VCaP (cell line): Measurements from ENCODE around the gene HS2ST1.

Source experiments
- H3K27ac ChIP-seq: fragments of 450-650 bp; 2 replicates; pipeline ENCODE4 v1.5.1; 2017
- CTCF ChIP-seq: fragments of 450-650 bp; conservative IDR thresholded peaks from 2 replicates; pipeline ENCODE4 v1.5.1; 2017; ENCODE audit warnings: mild to moderate bottlenecking, moderate library complexity

The HS2ST1 gene

GRCh38 chr1:86926883-86927282, 12.4 kb downstream of the HS2ST1 start:
- no peak for TF ChIP-seq CTCF
- no peak overlapping the region for H3K27ac ChIP-seq

GRCh38 chr1:86928819-86929218, 14.4 kb downstream of the HS2ST1 start:
- H3K27ac ChIP-seq, result no peak overlapping the region
- no peak for TF ChIP-seq CTCF

GRCh38 chr1:86933051-86933450, 18.6 kb downstream of the HS2ST1 start:
- no peak for TF ChIP-seq CTCF
- no peak overlapping the region for H3K27ac ChIP-seq

- H3K27ac ChIP-seq, result no peak overlapping the region
- TF ChIP-seq CTCF, result no peak
Measured at GRCh38 chr1:86933562-86934377, 19.3 kb downstream of the HS2ST1 start.

- no peak for TF ChIP-seq CTCF
- H3K27ac ChIP-seq, result no peak overlapping the region
Measured at GRCh38 chr1:86938450-86938849, 24.0 kb downstream of the HS2ST1 start.

- H3K27ac ChIP-seq, result no peak overlapping the region
- TF ChIP-seq CTCF, result no peak
Measured at GRCh38 chr1:86938855-86939254, 24.4 kb downstream of the HS2ST1 start.

- no peak overlapping the region for H3K27ac ChIP-seq
- no peak for TF ChIP-seq CTCF
Measured at GRCh38 chr1:86939406-86939805, 25.0 kb downstream of the HS2ST1 start.
